ENCODE measurements around the gene TRIO.

Gene TRIO

GRCh38 chr5:14250748-14251701 lies 107.9 kb downstream of the TRIO start:
- no peak for DNase-seq

- DNase-seq, result no peak
Observed at GRCh38 chr5:14251733-14252132, 108.6 kb downstream of the TRIO start.

GRCh38 chr5:14252793-14253192 lies 109.7 kb downstream of the TRIO start:
- no peak for DNase-seq

GRCh38 chr5:14254686-14255085 lies 111.5 kb downstream of the TRIO start:
- DNase-seq, result no peak

GRCh38 chr5:14256026-14256690 lies 113.0 kb downstream of the TRIO start:
- no peak for DNase-seq

GRCh38 chr5:14256756-14257393 lies 113.7 kb downstream of the TRIO start:
- no peak for DNase-seq

GRCh38 chr5:14257995-14258403 lies 114.9 kb downstream of the TRIO start:
- no peak for DNase-seq

- DNase-seq, result no peak
Observed at GRCh38 chr5:14258840-14259239, 115.7 kb downstream of the TRIO start.

- no peak for DNase-seq
Observed at GRCh38 chr5:14260637-14261036, 117.5 kb downstream of the TRIO start.

- DNase-seq, result no peak
Observed at GRCh38 chr5:14261235-14261634, 118.1 kb downstream of the TRIO start.

- no peak for DNase-seq
Observed at GRCh38 chr5:14261856-14262611, 118.9 kb downstream of the TRIO start.

GRCh38 chr5:14263113-14263512 lies 120.0 kb downstream of the TRIO start:
- DNase-seq, result no peak

- DNase-seq, result no peak
Observed at GRCh38 chr5:14263699-14264098, 120.6 kb downstream of the TRIO start.

- DNase-seq, result peak; percentile 80
Observed at GRCh38 chr5:14264605-14265316, 121.6 kb downstream of the TRIO start.

- no peak for DNase-seq
Observed at GRCh38 chr5:14265570-14265969, 122.4 kb downstream of the TRIO start.

GRCh38 chr5:14266171-14266570 lies 123.0 kb downstream of the TRIO start:
- no peak for DNase-seq

GRCh38 chr5:14266686-14267085 lies 123.5 kb downstream of the TRIO start:
- no peak for DNase-seq

- DNase-seq, result no peak
Observed at GRCh38 chr5:14267166-14267838, 124.2 kb downstream of the TRIO start.

GRCh38 chr5:14267991-14268708 lies 125.0 kb downstream of the TRIO start:
- DNase-seq, result no peak

- no peak for DNase-seq
Observed at GRCh38 chr5:14268738-14269137, 125.6 kb downstream of the TRIO start.

GRCh38 chr5:14269395-14269794 lies 126.3 kb downstream of the TRIO start:
- DNase-seq, result no peak

Data from stimulated activated CD4-positive, alpha-beta T cell treated with anti-CD3 and anti-CD28 coated beads, Interleukin-1b, Interleukin-23, amount 100 ng/mL, for 48 hours (primary cell).